Liver (tissue), 9 donors: ENCODE measurements around the gene SMIM1. TPM values are rescaled to one million over a fixed set of nuclear protein-coding genes. Genes with fewer than 3 reads are reported as not detected.
A peak's percentile ranks its signal among the peaks of the same experiment; 100 is the strongest.

Experiments used
- DNase-seq: peaks from one replicate; pipeline ENCODE4 v3.0.0-alpha.2; 2017; ENCODE audit warnings: low spot score
- H3K27ac ChIP-seq, 2 donors: one replicate each; pipeline ENCODE4 v1.7.0; 2013; ENCODE audit warnings: inconsistent platforms in 2 of 2, low read length in 2 of 2, control low read depth in 1 of 2, low read depth in 1 of 2, mild to moderate bottlenecking in 1 of 2
- H3K27me3 ChIP-seq, 4 donors: one replicate each; pipeline versions ENCODE4 v1.6.1 to v1.7.0; 2013; ENCODE audit warnings: low read length in 3 of 4, inconsistent platforms in 1 of 4, mild to moderate bottlenecking in 1 of 4, moderate library complexity in 1 of 4; ENCODE audit not compliant: control insufficient read depth in 4 of 4, insufficient read depth in 4 of 4
- H3K36me3 ChIP-seq, 4 donors: one replicate each; pipeline versions ENCODE4 v1.6.1 to v1.7.0; 2013; ENCODE audit warnings: low read length in 3 of 4, mild to moderate bottlenecking in 3 of 4, low read depth in 1 of 4, moderate library complexity in 1 of 4; ENCODE audit not compliant: control insufficient read depth in 4 of 4, insufficient read depth in 3 of 4
- H3K4me1 ChIP-seq, 4 donors: one replicate each; pipeline versions ENCODE4 v1.6.1 to v1.7.0; 2013; ENCODE audit warnings: low read length in 3 of 4, mild to moderate bottlenecking in 3 of 4, moderate library complexity in 1 of 4; ENCODE audit not compliant: control insufficient read depth in 4 of 4, insufficient read depth in 4 of 4
- H3K4me3 ChIP-seq, 3 donors: one replicate each; pipeline versions ENCODE4 v1.6.1 to v1.7.0; 2013; ENCODE audit warnings: low read length in 3 of 3, control low read depth in 1 of 3, low read depth in 1 of 3, mild to moderate bottlenecking in 1 of 3
- H3K9ac ChIP-seq, 2 donors: one replicate each; pipeline ENCODE4 v1.7.0; 2013; ENCODE audit warnings: low read length in 2 of 2, mild to moderate bottlenecking in 2 of 2, moderate library complexity in 2 of 2, control low read depth in 1 of 2, low read depth in 1 of 2
- H3K9me3 ChIP-seq, 4 donors: one replicate each; pipeline versions ENCODE4 v1.6.1 to v1.7.0; 2013; ENCODE audit warnings: low read length in 3 of 4; ENCODE audit not compliant: control insufficient read depth in 4 of 4
- CTCF ChIP-seq: fragments of 150-350 bp; IDR thresholded peaks from 2 replicates; pipeline ENCODE4 v1.5.1; 2017; ENCODE audit warnings: improper control_type of control experiment, low read depth, low read length; ENCODE audit not compliant: missing input control
- EGR1 ChIP-seq, 2 donors: IDR thresholded peaks; 2 replicates each; pipeline ENCODE4 v1.6.1; 2016 to 2018; ENCODE audit warnings: antibody characterized with exemption in 2 of 2, low read depth in 2 of 2
- FOXA1 ChIP-seq: IDR thresholded peaks from 2 replicates; pipeline ENCODE4 v1.6.1; 2016; ENCODE audit warnings: antibody characterized with exemption
- FOXA2 ChIP-seq: IDR thresholded peaks from 2 replicates; pipeline ENCODE4 v1.6.1; 2016; ENCODE audit warnings: antibody characterized with exemption
- GABPA ChIP-seq, 2 donors: IDR thresholded peaks in 1 of 2; conservative IDR thresholded peaks in 1 of 2; 2 replicates each; pipeline ENCODE4 v1.6.1; 2016; ENCODE audit warnings: antibody characterized with exemption in 2 of 2, mild to moderate bottlenecking in 1 of 2, moderate library complexity in 1 of 2
- HNF4A ChIP-seq, 2 donors: conservative IDR thresholded peaks; 2 replicates each; pipeline ENCODE4 v1.6.1; 2016; ENCODE audit warnings: antibody characterized with exemption in 2 of 2, mild to moderate bottlenecking in 2 of 2
- HNF4G ChIP-seq: IDR thresholded peaks from 2 replicates; pipeline ENCODE4 v1.6.1; 2016; ENCODE audit warnings: antibody characterized with exemption
- JUND ChIP-seq, 2 donors: IDR thresholded peaks; 2 replicates each; pipeline ENCODE4 v1.6.1; 2016; ENCODE audit warnings: antibody characterized with exemption in 2 of 2
- NR2F2 ChIP-seq: IDR thresholded peaks from 2 replicates; pipeline ENCODE4 v1.6.1; 2016; ENCODE audit warnings: antibody characterized with exemption
- RAD21 ChIP-seq, 2 donors: IDR thresholded peaks; 2 replicates each; pipeline ENCODE4 v1.6.1; 2016; ENCODE audit warnings: antibody characterized with exemption in 2 of 2, mild to moderate bottlenecking in 2 of 2
- RXRA ChIP-seq, 2 donors: IDR thresholded peaks; 2 replicates each; pipeline ENCODE4 v1.6.1; 2017 to 2018; ENCODE audit warnings: antibody characterized with exemption in 2 of 2, mild to moderate bottlenecking in 1 of 2
- SP1 ChIP-seq: IDR thresholded peaks from 2 replicates; pipeline ENCODE4 v1.6.1; 2018; ENCODE audit warnings: antibody characterized with exemption, mild to moderate bottlenecking
- TAF1 ChIP-seq: conservative IDR thresholded peaks from 2 replicates; pipeline ENCODE4 v1.6.1; 2016; ENCODE audit warnings: antibody characterized with exemption, mild to moderate bottlenecking
- YY1 ChIP-seq: IDR thresholded peaks from 2 replicates; pipeline ENCODE4 v1.6.1; 2016; ENCODE audit warnings: antibody characterized with exemption, mild to moderate bottlenecking
- WGBS: extraction: QIAGEN DNeasy Blood & Tissue Kit; methylation state at CpG from one replicate; pipeline ENCODE4 v1.1.7; 2013; 5-methylcytosine and 5-hydroxymethylcytosine counted together
- polyA plus RNA-seq, 2 donors: library from polyadenylated mRNA; stranded (reverse) in 1 of 2; unstranded in 1 of 2; fragments of 200-250 nt in 1 of 2; fragments of >200 nt in 1 of 2; fragmentation: Nextera tagmentation in 1 of 2; extraction: Ambion mirVana in 1 of 2; gene quantifications; one replicate each; pipeline versions ENCODE4 v1.2.1 to v1.2.3, GENCODE V29; 2013 to 2015
- total RNA-seq, 2 donors: library from RNA; depleted of rRNA; stranded (reverse); fragments of >200 nt; gene quantifications; one replicate each; pipeline ENCODE4 v1.2.3, GENCODE V29; 2014
- TF ChIP-seq, protein P1 (sequence below): IDR thresholded peaks from 2 replicates; pipeline ENCODE4 v1.6.1; 2016; ENCODE audit warnings: antibody characterized with exemption
- TF ChIP-seq, protein P2 (sequence below): IDR thresholded peaks from 2 replicates; pipeline ENCODE4 v1.6.1; 2016; ENCODE audit warnings: antibody characterized with exemption, mild to moderate bottlenecking
- TF ChIP-seq, protein P3 (sequence below): IDR thresholded peaks from 2 replicates; pipeline ENCODE4 v1.6.1; 2016; ENCODE audit warnings: antibody characterized with exemption
- donor health status: healthy.
- donor health status: healthy.
- donor health status: healthy.
- donor health status: healthy.
- donor health status: healthy.

Gene SMIM1
- total and polyA plus RNA-seq, 4 donors, result 1.8 to 82.9 (median 10.3) TPM

DNA sequence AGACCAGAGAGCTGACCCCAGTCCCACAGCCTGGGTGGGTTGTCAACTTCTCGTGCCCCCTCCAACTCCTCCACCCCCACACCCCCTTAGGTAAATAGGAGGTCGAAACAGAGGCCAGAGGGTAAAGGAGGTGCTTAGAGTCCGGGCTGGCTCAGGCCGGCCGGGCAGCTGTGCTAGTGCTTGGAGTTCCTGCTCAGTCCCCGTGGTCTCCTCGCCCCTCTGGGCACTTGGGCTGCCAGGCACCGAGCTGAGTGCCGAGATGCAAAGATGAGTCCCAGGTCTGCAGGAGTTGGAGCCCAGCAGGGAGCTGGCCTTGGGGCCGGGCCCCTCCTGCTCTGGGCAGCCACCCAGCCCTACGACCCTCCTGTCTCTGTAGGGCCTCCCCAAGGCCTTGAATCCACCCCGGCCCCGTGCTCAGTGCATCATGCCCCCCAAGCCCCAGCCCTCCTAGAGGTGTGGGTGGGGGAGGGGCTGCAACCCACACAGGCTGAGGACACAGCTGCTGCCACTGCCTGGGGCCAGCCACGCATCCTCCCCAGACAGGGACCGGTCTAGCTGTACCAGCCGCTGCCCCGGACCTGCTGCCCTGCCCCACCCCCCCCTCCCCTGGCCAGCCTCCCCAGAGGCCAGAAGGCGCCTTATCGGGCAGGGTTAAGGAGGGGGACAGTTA, 1.9 kb downstream of the SMIM1 start:
- no peak overlapping the region for H3K27ac ChIP-seq
- H3K36me3 ChIP-seq, result peaks cover 0 to 6% (median 1%) of the 10 kb centered on the region in 4 donors
- H3K4me3 ChIP-seq, result no peak overlapping the region
- DNase-seq, result peak; percentile 56
- H3K9me3 ChIP-seq, result no peaks in the 10 kb centered on the region
- H3K9ac ChIP-seq, result no peak overlapping the region
- TF ChIP-seq, protein P1, sequence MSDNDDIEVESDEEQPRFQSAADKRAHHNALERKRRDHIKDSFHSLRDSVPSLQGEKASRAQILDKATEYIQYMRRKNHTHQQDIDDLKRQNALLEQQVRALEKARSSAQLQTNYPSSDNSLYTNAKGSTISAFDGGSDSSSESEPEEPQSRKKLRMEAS, result no peak
- TF ChIP-seq RXRA (IDR thresholded peaks at IDR 0.05) (no peak), FOXA1 (no peak), HNF4G (no peak), JUND (IDR thresholded peaks at IDR 0.05) (no peak), RAD21 (IDR thresholded peaks at IDR 0.05) (no peak), SP1 (no peak), YY1 (no peak), TAF1 (no peak), GABPA (IDR thresholded peaks at IDR 0.05 in 1 of 2, conservative IDR thresholded peaks at IDR 0.05 in 1 of 2) (no peak), FOXA2 (no peak), NR2F2 (no peak), EGR1 (IDR thresholded peaks at IDR 0.05; ENCODE audit: low read depth in 2 of 2) (no peak), CTCF (no peak), HNF4A (conservative IDR thresholded peaks at IDR 0.05) (no peak)
- TF ChIP-seq, protein P2, sequence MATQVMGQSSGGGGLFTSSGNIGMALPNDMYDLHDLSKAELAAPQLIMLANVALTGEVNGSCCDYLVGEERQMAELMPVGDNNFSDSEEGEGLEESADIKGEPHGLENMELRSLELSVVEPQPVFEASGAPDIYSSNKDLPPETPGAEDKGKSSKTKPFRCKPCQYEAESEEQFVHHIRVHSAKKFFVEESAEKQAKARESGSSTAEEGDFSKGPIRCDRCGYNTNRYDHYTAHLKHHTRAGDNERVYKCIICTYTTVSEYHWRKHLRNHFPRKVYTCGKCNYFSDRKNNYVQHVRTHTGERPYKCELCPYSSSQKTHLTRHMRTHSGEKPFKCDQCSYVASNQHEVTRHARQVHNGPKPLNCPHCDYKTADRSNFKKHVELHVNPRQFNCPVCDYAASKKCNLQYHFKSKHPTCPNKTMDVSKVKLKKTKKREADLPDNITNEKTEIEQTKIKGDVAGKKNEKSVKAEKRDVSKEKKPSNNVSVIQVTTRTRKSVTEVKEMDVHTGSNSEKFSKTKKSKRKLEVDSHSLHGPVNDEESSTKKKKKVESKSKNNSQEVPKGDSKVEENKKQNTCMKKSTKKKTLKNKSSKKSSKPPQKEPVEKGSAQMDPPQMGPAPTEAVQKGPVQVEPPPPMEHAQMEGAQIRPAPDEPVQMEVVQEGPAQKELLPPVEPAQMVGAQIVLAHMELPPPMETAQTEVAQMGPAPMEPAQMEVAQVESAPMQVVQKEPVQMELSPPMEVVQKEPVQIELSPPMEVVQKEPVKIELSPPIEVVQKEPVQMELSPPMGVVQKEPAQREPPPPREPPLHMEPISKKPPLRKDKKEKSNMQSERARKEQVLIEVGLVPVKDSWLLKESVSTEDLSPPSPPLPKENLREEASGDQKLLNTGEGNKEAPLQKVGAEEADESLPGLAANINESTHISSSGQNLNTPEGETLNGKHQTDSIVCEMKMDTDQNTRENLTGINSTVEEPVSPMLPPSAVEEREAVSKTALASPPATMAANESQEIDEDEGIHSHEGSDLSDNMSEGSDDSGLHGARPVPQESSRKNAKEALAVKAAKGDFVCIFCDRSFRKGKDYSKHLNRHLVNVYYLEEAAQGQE, result no peak
- TF ChIP-seq, protein P3, sequence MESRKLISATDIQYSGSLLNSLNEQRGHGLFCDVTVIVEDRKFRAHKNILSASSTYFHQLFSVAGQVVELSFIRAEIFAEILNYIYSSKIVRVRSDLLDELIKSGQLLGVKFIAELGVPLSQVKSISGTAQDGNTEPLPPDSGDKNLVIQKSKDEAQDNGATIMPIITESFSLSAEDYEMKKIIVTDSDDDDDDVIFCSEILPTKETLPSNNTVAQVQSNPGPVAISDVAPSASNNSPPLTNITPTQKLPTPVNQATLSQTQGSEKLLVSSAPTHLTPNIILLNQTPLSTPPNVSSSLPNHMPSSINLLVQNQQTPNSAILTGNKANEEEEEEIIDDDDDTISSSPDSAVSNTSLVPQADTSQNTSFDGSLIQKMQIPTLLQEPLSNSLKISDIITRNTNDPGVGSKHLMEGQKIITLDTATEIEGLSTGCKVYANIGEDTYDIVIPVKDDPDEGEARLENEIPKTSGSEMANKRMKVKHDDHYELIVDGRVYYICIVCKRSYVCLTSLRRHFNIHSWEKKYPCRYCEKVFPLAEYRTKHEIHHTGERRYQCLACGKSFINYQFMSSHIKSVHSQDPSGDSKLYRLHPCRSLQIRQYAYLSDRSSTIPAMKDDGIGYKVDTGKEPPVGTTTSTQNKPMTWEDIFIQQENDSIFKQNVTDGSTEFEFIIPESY, result no peak
- no peaks in the 10 kb centered on the region for H3K27me3 ChIP-seq
- 50% methylated on average over 19 of the region's 19 CpGs for WGBS
- H3K4me1 ChIP-seq, result peaks cover 22 to 48% (median 40%) of the 10 kb centered on the region in 4 donors
